GM18511 (cell line): Measurements from ENCODE around the gene GMDS.

ENCODE experiments used
- ATAC-seq: cut with Tn5 transposase; IDR thresholded peaks from one replicate; pipeline ENCODE4 v1.9.1; 2021; ENCODE audit warnings: mild to moderate bottlenecking, moderate library complexity; ENCODE audit not compliant: unreplicated experiment

The GMDS gene

GRCh38 chr6:1786455-1787453 lies 458.7 kb downstream of the GMDS start:
- ATAC-seq = peak; percentile 81

GRCh38 chr6:1784422-1784884 lies 461.0 kb downstream of the GMDS start:
- ATAC-seq = no peak

- no peak for ATAC-seq
Measured at GRCh38 chr6:1781817-1782184, 463.6 kb downstream of the GMDS start.

GRCh38 chr6:1781152-1781816 lies 464.1 kb downstream of the GMDS start:
- ATAC-seq = no peak

GRCh38 chr6:1780251-1780867 lies 465.0 kb downstream of the GMDS start:
- ATAC-seq = no peak

- ATAC-seq = no peak
Measured at GRCh38 chr6:1778686-1779235, 466.6 kb downstream of the GMDS start.

GRCh38 chr6:1777921-1778685 lies 467.3 kb downstream of the GMDS start:
- no peak for ATAC-seq

- no peak for ATAC-seq
Measured at GRCh38 chr6:1775441-1775840, 470.0 kb downstream of the GMDS start.

- no peak for ATAC-seq
Measured at GRCh38 chr6:1774226-1774915, 471.0 kb downstream of the GMDS start.

- no peak for ATAC-seq
Measured at GRCh38 chr6:1773700-1774099, 471.7 kb downstream of the GMDS start.

- ATAC-seq = no peak
Measured at GRCh38 chr6:1770968-1771723, 474.3 kb downstream of the GMDS start.

- ATAC-seq = no peak
Measured at GRCh38 chr6:1770435-1770843, 475.0 kb downstream of the GMDS start.

GRCh38 chr6:1767481-1768246 lies 477.7 kb downstream of the GMDS start:
- ATAC-seq = no peak

- ATAC-seq = no peak
Measured at GRCh38 chr6:1766654-1767053, 478.8 kb downstream of the GMDS start.

- no peak for ATAC-seq
Measured at GRCh38 chr6:1765160-1765903, 480.1 kb downstream of the GMDS start.

- no peak for ATAC-seq
Measured at GRCh38 chr6:1764397-1764987, 480.9 kb downstream of the GMDS start.

GRCh38 chr6:1763404-1763803 lies 482.0 kb downstream of the GMDS start:
- no peak for ATAC-seq
